Activated effector memory CD4-positive, alpha-beta T cell treated with Interleukin-2 at 50 U/mL for 16 hours (primary cell): ENCODE results near the gene EDAR.

Source experiments
- DNase-seq: peaks from one replicate; pipeline ENCODE4 v3.0.0-alpha.2; 2020

EDAR gene

GRCh38 chr2:108937367-108938017 lies 51.5 kb downstream of the EDAR start:
- no peak for DNase-seq

GRCh38 chr2:108936866-108937265 lies 52.2 kb downstream of the EDAR start:
- DNase-seq, result no peak

DNA sequence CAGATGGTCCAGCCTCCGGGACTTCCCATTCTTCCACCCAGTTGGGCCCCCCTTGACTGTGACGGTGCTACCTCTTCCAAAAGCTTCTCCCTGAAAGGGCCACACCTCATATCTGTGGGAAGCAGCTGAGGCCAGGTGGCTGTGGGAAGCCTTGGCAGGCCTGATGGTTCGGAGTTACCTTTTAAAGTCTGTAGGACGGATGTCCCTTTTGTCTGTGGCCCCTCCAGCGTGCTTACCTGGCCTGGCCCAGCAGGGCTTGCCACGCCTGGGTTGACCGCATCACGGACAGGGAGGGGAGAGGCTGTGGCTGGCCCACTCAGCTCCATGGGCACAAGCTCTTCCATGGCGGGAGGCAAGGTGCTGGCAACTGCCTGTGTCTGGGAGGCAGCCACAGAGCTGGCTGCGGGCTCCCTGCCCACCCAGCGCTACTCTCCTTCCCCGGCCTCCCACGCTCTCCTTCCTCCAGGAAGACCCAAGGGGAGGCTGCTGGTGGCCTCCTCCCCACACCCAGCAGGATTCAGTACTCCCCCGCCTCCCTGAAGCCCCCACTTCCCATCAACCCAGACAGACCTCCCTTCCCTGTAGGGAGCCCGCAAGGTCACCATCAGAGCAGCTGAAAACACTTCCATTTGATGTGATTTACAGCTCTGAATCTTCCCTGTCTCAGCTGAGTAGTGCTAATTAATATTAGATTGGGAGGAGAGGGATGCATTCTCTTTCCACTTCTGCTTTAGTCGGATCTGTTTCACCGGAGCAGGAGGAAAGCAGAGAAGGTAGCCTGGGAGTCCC lies 52.8 kb downstream of the EDAR start:
- DNase-seq, result no peak

DNA sequence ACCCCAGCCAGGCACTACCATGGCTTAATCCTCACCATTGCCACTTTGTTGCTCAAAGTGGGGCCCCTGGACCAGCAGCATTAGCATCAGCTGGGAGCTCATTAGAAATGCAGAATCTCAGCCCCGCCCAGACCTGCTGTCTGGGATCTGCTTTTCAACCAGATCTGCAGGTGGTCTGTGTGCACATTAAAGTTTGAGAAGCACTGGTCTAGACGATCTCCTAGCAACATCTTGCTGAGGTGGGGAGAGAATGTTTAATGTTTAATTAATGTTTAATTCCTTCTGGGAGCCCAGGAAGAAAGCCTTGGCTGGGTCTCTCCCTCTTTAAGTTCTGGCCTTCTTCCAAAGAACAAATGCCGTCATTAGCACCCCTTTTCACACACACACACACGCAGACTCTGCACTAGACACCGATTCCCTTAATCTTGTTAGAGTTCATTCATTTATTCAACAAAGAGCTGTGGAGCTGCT lies 53.7 kb downstream of the EDAR start:
- DNase-seq, result no peak

GRCh38 chr2:108934583-108935245 lies 54.3 kb downstream of the EDAR start:
- no peak for DNase-seq

DNA sequence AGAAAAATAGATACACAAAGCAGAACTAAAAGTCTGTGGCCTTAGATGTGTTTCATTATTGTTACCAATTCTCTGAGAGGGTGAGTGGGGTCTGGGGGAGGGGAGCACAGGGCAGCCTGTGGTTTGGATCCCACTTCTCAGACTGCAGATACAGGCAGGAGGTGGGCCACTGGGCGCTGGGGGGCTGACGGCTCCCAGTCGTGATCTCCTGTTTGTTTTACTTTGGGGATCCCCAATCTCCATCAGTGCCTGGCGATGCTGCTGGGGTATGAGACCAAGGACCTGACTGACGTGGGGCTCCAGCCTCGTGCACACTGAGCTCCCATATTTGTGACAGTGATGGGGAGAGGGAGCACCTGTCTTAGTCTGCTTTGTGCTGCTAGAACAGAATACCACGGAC lies 54.9 kb downstream of the EDAR start:
- DNase-seq, result no peak

DNA sequence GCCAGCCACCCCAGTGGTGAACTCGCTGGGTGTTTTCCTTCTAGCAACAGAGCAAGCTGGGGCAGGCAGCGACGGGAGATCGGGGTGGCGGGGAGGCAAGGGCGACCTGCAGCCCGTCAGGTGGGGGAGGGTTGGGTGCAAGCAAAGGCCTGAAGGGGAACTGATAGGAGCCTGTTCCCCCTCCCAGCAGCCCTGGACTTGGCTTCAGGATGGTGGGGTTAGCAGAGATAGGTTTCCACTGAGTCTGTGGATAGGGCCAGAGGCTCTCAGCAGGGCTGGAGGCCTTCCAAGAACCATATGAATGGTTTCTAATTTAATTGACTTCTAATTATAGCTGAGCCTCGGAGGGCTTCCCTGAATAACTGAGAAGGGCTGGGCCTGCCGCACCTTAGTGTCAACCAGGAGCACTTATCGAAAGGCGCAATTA lies 55.3 kb downstream of the EDAR start:
- DNase-seq, result no peak

DNA sequence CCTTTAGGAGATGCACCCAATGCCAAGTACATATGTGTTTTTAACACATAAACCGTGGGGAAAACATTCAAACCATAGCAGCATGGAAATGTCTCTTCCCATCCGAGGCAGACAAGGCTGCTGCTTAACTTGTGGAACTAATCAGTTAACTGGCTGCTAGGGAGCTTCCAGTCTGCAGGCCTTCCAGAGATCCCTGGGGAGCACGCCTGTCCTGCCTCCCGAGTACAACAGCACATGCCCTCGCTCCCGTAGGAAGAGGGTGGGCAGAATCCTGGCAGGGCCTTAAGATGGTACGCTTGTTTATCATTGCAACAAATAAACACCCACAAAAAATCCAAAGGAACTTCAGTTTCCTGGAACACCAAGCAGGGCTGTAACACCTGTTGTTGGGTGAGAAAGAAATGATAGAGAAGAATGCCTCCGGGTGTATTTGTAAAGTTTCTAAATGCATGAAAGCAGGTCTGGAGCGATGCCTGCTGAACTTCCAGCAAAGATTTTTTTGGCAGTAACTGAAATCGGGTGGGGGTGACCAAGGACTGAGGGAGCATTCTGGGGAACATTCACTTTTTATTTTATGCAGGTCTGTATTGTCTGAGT lies 56.2 kb downstream of the EDAR start:
- DNase-seq, result no peak

- no peak for DNase-seq
These were observed 57.6 kb downstream of the EDAR start for GRCh38 chr2:108931372-108931771.

DNA sequence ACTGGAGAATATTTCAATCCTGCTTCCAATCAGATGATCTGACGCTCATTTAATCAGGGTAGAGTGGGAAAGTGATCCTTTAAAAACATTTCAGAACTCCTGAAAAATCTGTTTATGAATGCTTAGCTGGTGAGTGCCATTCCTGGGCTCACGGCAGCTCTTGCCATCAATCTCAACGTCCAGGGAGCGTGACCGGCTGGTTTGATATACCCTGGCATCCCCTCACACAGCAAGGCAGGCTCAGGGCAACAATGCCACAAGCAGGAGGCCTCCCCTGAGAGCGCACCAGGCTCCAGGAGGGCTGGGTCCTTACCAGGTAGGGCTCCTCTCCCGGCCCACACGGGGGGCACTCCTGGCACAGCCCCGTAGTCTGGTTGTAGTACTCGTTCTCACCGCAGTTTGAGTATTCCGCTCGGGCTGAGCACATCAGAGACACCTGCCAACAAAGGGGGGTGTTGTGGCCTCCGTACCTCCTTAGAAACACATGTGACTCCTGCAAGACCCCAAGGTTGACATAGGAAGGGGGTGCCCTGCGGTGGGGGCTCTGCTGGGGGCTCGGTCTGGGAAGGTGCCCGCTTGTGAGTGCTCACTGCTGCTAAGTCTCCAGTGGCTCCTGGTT lies 59.1 kb downstream of the EDAR start:
- no peak for DNase-seq

- DNase-seq, result no peak
These were observed 60.2 kb downstream of the EDAR start for GRCh38 chr2:108928660-108929377.

DNA sequence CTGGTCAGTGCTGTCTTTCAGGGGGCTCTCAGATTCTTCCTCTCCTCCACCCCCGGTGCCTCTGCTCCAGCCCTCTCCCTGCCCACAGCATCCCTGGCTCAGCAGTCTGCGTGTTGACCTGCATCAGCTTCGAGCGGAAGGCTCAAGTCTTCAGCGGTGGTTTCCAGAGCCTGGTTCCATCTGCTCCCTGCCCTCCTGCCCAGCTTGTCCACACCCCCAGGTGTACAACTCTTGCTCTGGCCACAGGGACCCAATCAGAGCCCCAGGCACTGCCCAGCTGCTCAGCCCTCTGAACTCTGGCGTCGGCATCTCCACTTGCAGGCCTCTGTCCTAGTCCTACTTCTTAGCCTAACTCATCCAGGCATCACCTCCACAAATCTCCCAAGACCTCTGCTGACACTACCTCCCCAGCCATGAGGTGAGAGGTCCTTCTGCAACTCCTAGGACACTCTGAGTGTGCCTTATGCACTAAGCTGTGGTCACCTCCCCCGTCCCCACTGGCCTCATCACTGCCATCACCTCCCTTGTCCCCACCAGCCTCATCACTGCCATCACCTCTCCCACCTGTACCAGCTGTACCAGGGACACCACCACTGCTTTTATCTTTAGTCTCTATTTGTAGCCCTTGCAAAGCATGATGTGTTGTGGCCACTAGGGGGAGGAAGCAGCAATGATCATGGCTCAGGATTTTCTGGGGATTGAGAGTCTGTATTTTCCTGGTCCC lies 60.9 kb downstream of the EDAR start:
- no peak for DNase-seq

DNA sequence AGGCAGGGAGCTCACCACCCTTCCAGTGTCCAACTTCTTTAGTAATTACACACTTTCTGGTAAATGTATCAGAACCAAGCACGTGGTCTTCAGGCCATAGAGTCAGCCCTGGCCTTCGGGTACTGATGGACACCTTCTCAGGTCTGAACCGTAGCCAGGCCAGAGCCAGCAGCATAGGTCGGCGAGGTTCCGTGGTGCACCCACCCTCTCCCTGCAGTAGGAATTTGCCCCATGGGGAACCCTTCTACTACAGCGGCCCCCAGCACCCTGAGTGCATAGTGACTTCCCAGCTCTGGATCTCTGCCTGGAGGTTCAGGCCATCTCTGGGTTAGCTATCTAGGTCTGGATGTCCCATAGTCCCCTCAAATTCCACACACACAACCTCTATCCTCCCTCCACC lies 61.6 kb downstream of the EDAR start:
- no peak for DNase-seq

DNA sequence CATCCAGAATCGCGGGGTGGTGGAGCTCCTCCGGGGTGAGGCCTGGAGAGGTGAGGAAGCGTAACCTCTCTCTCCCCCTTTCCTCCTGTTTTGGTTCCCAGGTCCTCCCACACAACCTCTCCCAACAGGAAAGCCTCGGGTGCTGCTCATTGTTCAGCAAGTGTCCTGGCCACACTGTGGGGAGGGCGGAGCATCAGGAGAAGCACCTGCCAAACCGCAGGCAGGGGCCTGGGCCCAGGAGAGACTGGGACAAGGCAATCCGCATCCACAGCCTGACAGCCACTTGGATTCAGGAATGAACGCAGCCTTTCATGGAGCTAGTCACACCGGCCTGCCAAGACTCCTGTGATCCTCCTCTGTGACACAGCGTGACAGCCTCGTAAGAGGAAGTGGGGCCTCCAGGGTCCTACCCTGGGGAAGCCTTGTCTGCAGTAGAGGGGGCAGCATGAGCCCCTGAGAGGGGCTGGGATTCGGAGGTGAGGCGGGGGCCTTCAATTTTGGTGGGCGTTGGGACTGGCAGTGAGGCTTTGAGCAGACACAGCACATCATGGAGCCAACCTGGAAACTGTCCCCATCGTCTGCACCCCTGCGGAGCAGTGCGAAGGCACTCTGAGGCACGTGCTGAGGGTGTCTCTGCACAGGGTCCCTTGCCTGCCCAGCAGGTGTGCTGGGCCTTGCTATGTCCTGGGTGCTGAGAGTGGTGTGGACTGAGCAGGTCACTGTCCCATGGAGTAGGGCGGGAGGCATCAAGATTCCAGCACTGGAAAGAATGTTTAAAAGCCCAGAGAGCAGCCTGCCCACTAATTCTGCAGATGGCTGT lies 62.2 kb downstream of the EDAR start:
- DNase-seq, result no peak

DNA sequence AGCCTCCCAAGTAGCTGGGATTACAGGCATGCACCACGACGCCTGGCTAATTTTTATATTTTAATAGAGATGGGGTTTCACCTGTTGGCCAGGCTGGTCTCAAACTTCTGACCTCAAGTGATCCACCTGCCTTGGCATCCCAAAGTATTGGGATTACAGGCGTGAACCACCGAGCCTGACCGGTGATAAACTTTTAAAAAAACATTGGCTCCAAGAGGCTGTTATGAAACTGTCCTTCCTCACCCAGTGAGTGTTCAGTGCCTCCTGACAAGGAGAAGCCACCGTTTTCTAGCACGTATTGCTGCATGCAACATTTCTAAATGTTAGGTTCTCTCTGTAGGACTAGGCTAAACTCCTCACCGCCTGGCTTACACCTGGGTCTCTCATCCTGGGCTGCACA lies 63.3 kb downstream of the EDAR start:
- DNase-seq, result no peak

DNA sequence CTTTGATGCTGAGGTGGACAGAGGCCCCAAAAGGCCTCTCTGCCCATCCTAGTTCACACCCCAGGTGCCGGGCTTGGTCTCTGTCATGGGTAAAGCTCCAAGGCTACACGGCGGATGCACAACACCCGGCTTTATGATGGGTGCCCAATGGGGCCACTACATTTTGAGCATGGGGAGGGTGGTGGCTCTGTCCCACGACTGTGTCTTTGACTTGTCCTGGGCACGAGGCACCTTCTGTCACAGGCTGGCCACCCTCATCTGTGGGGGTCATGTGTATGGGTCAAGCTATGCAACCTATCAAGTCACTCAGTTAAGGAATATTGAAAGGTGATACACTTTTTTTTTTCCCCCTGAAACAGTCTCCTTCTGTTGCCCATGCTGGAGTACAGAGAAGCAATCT lies 63.7 kb downstream of the EDAR start:
- DNase-seq, result no peak

DNA sequence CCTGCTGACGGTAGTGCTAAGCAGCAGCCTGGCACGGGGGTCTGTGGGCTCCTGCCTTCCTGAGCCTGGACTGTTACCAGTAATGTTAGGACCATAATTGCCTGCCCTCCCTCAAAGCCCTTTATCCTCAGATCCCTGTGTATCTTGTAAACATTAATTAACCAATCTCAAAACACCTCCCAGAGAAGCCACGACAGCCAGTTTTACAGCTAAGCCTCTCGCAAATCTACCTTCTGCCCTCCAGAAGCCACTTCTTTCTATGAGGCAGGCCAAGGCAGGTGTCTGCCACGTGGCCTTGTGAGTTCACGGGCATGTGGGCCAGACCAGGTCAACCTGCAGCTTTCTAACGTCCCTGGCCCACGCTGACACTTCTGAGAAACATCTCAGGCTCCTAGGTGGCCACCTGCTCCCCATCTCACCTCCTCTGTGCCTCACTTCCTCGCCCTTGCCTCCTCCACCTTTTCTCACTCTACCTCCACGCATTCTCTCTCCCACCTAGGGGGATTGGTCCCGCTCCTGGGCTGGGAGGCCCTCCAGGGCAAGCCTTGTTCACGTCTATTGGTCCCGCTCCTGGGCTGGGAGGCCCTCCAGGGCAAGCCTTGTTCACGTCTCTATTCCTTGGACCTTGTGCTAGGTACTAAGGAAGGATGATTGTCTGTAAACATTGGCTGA lies 64.3 kb downstream of the EDAR start:
- no peak for DNase-seq

DNA sequence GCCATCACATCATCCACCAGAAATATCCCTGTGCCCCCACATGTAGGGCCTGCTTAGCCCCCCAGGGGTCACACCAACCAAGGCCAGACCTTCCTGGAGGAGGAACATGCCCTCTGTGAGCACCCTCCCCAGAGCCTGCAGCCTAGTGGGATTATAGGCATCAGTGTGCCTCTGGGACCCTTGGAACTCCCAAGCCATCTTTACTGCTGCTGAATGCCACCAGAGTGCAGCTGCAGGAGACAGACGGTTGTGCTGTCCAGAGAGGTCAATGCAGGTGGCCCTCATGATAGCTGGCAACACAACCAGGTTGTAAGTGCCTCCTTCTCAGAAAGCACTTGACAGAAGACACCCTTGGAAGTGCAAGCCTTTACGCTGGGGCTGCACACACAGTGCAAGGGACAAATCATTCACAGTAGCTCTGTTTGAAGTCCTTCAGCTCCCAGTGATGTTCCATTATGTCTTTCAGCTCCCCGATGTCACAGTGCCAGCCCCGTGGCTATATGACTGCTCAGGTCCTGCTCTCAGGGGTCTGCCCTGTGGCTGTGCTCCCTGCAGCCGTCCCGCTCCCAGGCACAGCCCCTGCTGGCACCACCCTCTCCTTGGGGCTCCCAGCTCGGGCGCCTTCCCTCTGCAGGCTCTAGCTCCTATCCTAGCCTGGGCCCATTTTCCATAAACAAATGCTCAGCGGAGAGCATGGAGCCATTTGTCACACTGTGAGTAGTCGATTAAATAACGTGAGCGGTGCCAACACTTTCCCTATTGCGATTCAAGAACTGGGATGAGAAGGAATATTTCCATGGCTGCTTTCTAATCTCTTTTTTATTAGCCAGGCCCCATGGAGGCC lies 65.1 kb downstream of the EDAR start:
- no peak for DNase-seq

DNA sequence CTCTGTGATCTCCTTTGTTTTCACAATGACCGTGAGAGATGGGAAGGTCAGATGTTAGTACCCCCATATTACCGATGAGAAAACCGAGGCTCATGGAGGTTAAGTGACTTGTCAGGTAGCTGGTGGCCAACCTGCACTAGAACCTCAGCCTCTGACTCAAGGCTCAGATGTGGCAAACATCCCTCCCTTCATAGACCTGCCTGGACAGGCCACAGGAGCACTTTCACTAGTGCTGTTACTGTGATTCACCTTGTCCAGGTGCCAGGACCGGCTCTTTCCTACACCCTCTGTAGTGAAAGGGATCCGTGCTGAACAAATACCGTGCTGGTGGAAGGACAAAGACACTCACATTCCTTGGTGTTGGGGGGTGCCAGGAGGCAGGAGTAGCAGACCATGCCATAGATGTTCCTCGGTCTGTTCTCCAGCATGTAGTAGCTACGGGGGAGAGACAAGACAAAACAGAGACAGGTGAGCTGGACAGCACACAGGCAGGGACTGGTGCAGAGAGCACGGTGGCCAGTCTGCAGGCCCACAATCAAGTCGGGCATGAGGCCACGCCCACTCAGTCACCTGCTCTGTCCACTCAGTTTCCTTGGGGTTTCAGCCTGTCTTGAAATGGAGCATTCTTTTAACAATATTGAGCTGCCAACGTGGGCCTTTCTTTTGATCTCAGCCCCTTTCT lies 65.9 kb downstream of the EDAR start:
- DNase-seq, result no peak
